GM12864 (cell line): ENCODE results near the gene ADPRS.

Experiments used
- DNase-seq: peaks from one replicate; pipeline ENCODE4 v3.0.0-alpha.2; 2011; ENCODE audit warnings: low read depth
- H3K4me3 ChIP-seq: 2 replicates; pipeline ENCODE4 v1.5.1; 2011; ENCODE audit warnings: mild to moderate bottlenecking, low read depth, low read length, control low read depth
- CTCF ChIP-seq: IDR thresholded peaks from 2 replicates; pipeline ENCODE4 v1.5.1; 2011; ENCODE audit warnings: low read depth, mild to moderate bottlenecking, moderate library complexity, low read length, control low read depth, inconsistent platforms; ENCODE audit errors: missing control alignments

The ADPRS gene

GRCh38 chr1:36083635-36084496, 4.8 kb upstream of the ADPRS start, which contains the start of gene TEKT2:
Gene TEKT2, plus strand, starts transcription at chr1:36084094. Its CDS starts 828 bp downstream, at chr1:36084922.
- H3K4me3 ChIP-seq: peak within 1 kb of the TSS; percentile 43
- DNase-seq: no peak
- no peak for TF ChIP-seq CTCF

- TF ChIP-seq CTCF: no peak
- DNase-seq: no peak
- H3K4me3 ChIP-seq: no peak overlapping the region; the same call in 1 of the 2 replicates
These were observed 4.1 kb upstream of the ADPRS start for GRCh38 chr1:36084497-36085115.

- H3K4me3 ChIP-seq: no peak overlapping the region
- no peak for DNase-seq
- no peak for TF ChIP-seq CTCF
These were observed 3.6 kb upstream of the ADPRS start for GRCh38 chr1:36085126-36085525.

- no peak overlapping the region for H3K4me3 ChIP-seq
- no peak for TF ChIP-seq CTCF
- DNase-seq: no peak
These were observed 2.8 kb upstream of the ADPRS start for GRCh38 chr1:36085686-36086526.

GRCh38 chr1:36086529-36087232, 2.0 kb upstream of the ADPRS start:
- TF ChIP-seq CTCF: no peak
- DNase-seq: no peak
- H3K4me3 ChIP-seq: no peak overlapping the region
